Loucy (cell line): ENCODE results near the gene KRT31.

Experiments
- H2AFZ ChIP-seq: fragments of 200-600 bp; sonication (generic); 2 replicates; pipeline ENCODE4 v1.6.0; 2016; ENCODE audit warnings: antibody characterized with exemption, mild to moderate bottlenecking, low read length, moderate library complexity
- H3F3A ChIP-seq: fragments of 200-600 bp; 2 replicates; pipeline ENCODE4 v1.6.0; 2016; ENCODE audit warnings: antibody characterized with exemption, low read depth, mild to moderate bottlenecking
- H3K27me3 ChIP-seq: fragments of 200-600 bp; sonication (generic); 2 replicates; pipeline ENCODE4 v1.6.1; 2014; ENCODE audit warnings: low read length, mild to moderate bottlenecking; ENCODE audit not compliant: insufficient read depth, poor library complexity, severe bottlenecking
- H3K36me3 ChIP-seq: fragments of 200-600 bp; sonication (generic); 2 replicates; pipeline ENCODE4 v1.6.1; 2016; ENCODE audit warnings: low read length; ENCODE audit not compliant: insufficient read depth
- H3K4me1 ChIP-seq: fragments of 200-600 bp; sonication (generic); 2 replicates; pipeline ENCODE4 v1.5.1; 2014; ENCODE audit warnings: low read length, mild to moderate bottlenecking; ENCODE audit not compliant: insufficient read depth, poor library complexity, severe bottlenecking
- H3K4me2 ChIP-seq: fragments of 200-600 bp; sonication (generic); 2 replicates; pipeline ENCODE4 v1.6.0; 2014; ENCODE audit warnings: antibody characterized with exemption, low read length, low read depth, mild to moderate bottlenecking; ENCODE audit not compliant: poor library complexity, severe bottlenecking
- H3K4me3 ChIP-seq: fragments of 200-600 bp; sonication (generic); 2 replicates; pipeline ENCODE4 v1.5.1; 2014; ENCODE audit warnings: low read length, mild to moderate bottlenecking, mixed read lengths; ENCODE audit not compliant: poor library complexity, severe bottlenecking
- H3K79me2 ChIP-seq: fragments of 200-600 bp; sonication (generic); 2 replicates; pipeline ENCODE4 v1.6.1; 2014; ENCODE audit warnings: low read length; ENCODE audit not compliant: insufficient read depth
- H3K9ac ChIP-seq: fragments of 200-600 bp; sonication (generic); 2 replicates; pipeline ENCODE4 v1.6.0; 2014; ENCODE audit warnings: mild to moderate bottlenecking, low read depth, low read length, moderate library complexity; ENCODE audit not compliant: poor library complexity, severe bottlenecking
- H3K9me2 ChIP-seq: fragments of 200-600 bp; sonication (generic); replicated peaks from 2 replicates; pipeline ENCODE4 v1.6.1; 2016; ENCODE audit warnings: low read depth, low read length, mixed read lengths
- H3K9me3 ChIP-seq: fragments of 200-600 bp; sonication (generic); 2 replicates; pipeline ENCODE4 v1.6.1; 2014; ENCODE audit warnings: mild to moderate bottlenecking, antibody characterized with exemption, low read length, low read depth; ENCODE audit not compliant: insufficient read depth
- H4K20me1 ChIP-seq: fragments of 200-600 bp; sonication (generic); 2 replicates; pipeline ENCODE4 v1.6.0; 2014; ENCODE audit warnings: antibody characterized with exemption, low read length, mild to moderate bottlenecking; ENCODE audit not compliant: insufficient read depth, poor library complexity, severe bottlenecking
- CTCF ChIP-seq: fragments of 200-600 bp; sonication (generic); conservative IDR thresholded peaks from 2 replicates; pipeline ENCODE4 v1.5.1; 2014; ENCODE audit warnings: mild to moderate bottlenecking, antibody characterized with exemption, low read length
- EZH2phosphoT487 ChIP-seq: fragments of 200-600 bp; IDR thresholded peaks from 2 replicates; pipeline ENCODE4 v1.6.1; 2018; ENCODE audit warnings: antibody characterized with exemption, mild to moderate bottlenecking, moderate library complexity, borderline replicate concordance

Gene KRT31

GRCh38 chr17:41345992-41346391, 51.4 kb downstream of the KRT31 start:
- H3K36me3 ChIP-seq, result no peaks in the 10 kb centered on the region
- no peak overlapping the region for H3K4me3 ChIP-seq
- no peaks in the 10 kb centered on the region for H3F3A ChIP-seq
- no peaks in the 10 kb centered on the region for H3K9me2 ChIP-seq
- H3K79me2 ChIP-seq, result no peaks in the 10 kb centered on the region
- no peak for TF ChIP-seq EZH2phosphoT487
- TF ChIP-seq CTCF, result no peak
- H3K4me1 ChIP-seq, result no peaks in the 10 kb centered on the region
- no peaks in the 10 kb centered on the region for H3K9me3 ChIP-seq
- H3K9ac ChIP-seq, result no peak overlapping the region
- no peaks in the 10 kb centered on the region for H3K27me3 ChIP-seq
- no peaks in the 10 kb centered on the region for H4K20me1 ChIP-seq
- H2AFZ ChIP-seq, result no peak overlapping the region
- H3K4me2 ChIP-seq, result no peak overlapping the region
